Prostate gland (tissue), 2 donors: Measurements from ENCODE around the gene CMSS1.

Experiments used
- CTCF ChIP-seq, 4 experiments: fragments of 200-600 bp in 2 of 4; fragments of 450-650 bp in 2 of 4; sonication (generic) in 2 of 4; IDR thresholded peaks; 1 replicate in 3 of 4; 2 replicates in 1 of 4; pipeline ENCODE4 v1.5.1; 2016 to 2019; ENCODE audit warnings: antibody characterized with exemption in 4 of 4, mild to moderate bottlenecking in 2 of 4, moderate library complexity in 2 of 4
- POLR2A ChIP-seq: fragments of 450-650 bp; IDR thresholded peaks from one replicate; pipeline ENCODE4 v1.6.1; 2016; ENCODE audit warnings: antibody characterized with exemption, mild to moderate bottlenecking
- POLR2AphosphoS5 ChIP-seq: sonication (generic); formaldehyde crosslinking; IDR thresholded peaks from one replicate; pipeline ENCODE4 v1.6.1; 2017; ENCODE audit warnings: antibody characterized with exemption

GRCh38 chr3:99858469-99858868 is 40.8 kb downstream of the CMSS1 start:
- TF ChIP-seq CTCF (IDR thresholded peaks at IDR 0.05), result no peak
- no peak for TF ChIP-seq POLR2A
- TF ChIP-seq POLR2AphosphoS5, result no peak
